HEK293T (cell line): Measurements from ENCODE around the gene CTSZ.
"Not testable (repeated sequence)": the region's sequence is repeated elsewhere in the genome, so short reads cannot be mapped to it uniquely, and the experiment has no call there.

Source experiments
- CTCF ChIA-PET: fragments of 350-600 bp; formaldehyde crosslinking; extraction: SDS; loops from one replicate; lab custom pipeline; 2021; ENCODE audit warnings: antibody characterized with exemption, inconsistent platforms; lab: Yijun Ruan, JAX
- POLR2A ChIA-PET: fragments of 350-600 bp; formaldehyde crosslinking; extraction: SDS; loops from one replicate; lab custom pipeline; 2020; ENCODE audit warnings: antibody characterized with exemption, inconsistent platforms; lab: Yijun Ruan, JAX
- DNase-seq: peaks from one replicate; pipeline ENCODE4 v3.0.0; 2012; ENCODE audit warnings: mixed read lengths; ENCODE audit errors: extremely low spot score
- ARNT ChIP-seq: fragments of 450-650 bp; IDR thresholded peaks from 2 replicates; pipeline ENCODE4 v1.6.1; 2017; ENCODE audit warnings: mild to moderate bottlenecking
- BHLHE40 ChIP-seq: fragments of 450-650 bp; IDR thresholded peaks from 2 replicates; pipeline ENCODE4 v1.6.1; 2016; ENCODE audit warnings: mild to moderate bottlenecking, moderate library complexity, borderline replicate concordance
- CTBP1 ChIP-seq: fragments of 450-650 bp; IDR thresholded peaks from 2 replicates; pipeline ENCODE4 v1.6.1; 2016; ENCODE audit warnings: borderline replicate concordance
- ELF4 ChIP-seq: fragments of 450-650 bp; IDR thresholded peaks from 2 replicates; pipeline ENCODE4 v1.6.1; 2017; ENCODE audit warnings: antibody characterized with exemption
- FOXA1 ChIP-seq: fragments of 450-650 bp; IDR thresholded peaks from 2 replicates; pipeline ENCODE4 v1.6.1; 2016; ENCODE audit warnings: mild to moderate bottlenecking
- FOXK2 ChIP-seq: fragments of 450-650 bp; IDR thresholded peaks from 2 replicates; pipeline ENCODE4 v1.6.1; 2016; ENCODE audit warnings: mild to moderate bottlenecking
- FOXM1 ChIP-seq: fragments of 450-650 bp; IDR thresholded peaks from 2 replicates; pipeline ENCODE4 v1.6.1; 2017; ENCODE audit warnings: mild to moderate bottlenecking, borderline replicate concordance
- HDGF ChIP-seq: fragments of 450-650 bp; IDR thresholded peaks from 2 replicates; pipeline ENCODE4 v1.6.1; 2017; ENCODE audit warnings: antibody characterized with exemption, borderline replicate concordance
- L3MBTL2 ChIP-seq: fragments of 450-650 bp; conservative IDR thresholded peaks from 2 replicates; pipeline ENCODE4 v1.6.1; 2016; ENCODE audit warnings: mild to moderate bottlenecking
- LEF1 ChIP-seq: fragments of 450-650 bp; IDR thresholded peaks from 2 replicates; pipeline ENCODE4 v1.6.1; 2017; ENCODE audit warnings: mild to moderate bottlenecking, borderline replicate concordance
- NFRKB ChIP-seq: fragments of 450-650 bp; IDR thresholded peaks from 2 replicates; pipeline ENCODE4 v1.6.1; 2016; ENCODE audit warnings: mild to moderate bottlenecking, moderate library complexity
- SP1 ChIP-seq: fragments of 450-650 bp; IDR thresholded peaks from 2 replicates; pipeline ENCODE4 v1.6.1; 2017
- SUZ12 ChIP-seq: fragments of 450-650 bp; IDR thresholded peaks from 2 replicates; pipeline ENCODE4 v1.6.1; 2016; ENCODE audit warnings: mild to moderate bottlenecking
- TARDBP ChIP-seq: fragments of 450-650 bp; IDR thresholded peaks from 2 replicates; pipeline ENCODE4 v1.6.1; 2016
- ZNF384 ChIP-seq: fragments of 450-650 bp; IDR thresholded peaks from 2 replicates; pipeline ENCODE4 v1.6.1; 2016
- TF ChIP-seq, protein P1 (sequence below): fragments of 450-650 bp; IDR thresholded peaks from 2 replicates; pipeline ENCODE4 v1.6.1; 2016

Gene CTSZ

GRCh38 chr20:58967652-58968429 is 39.2 kb downstream of the CTSZ start:
- no peak for DNase-seq
- POLR2A ChIA-PET = interaction anchor here (1.1 to 1.4 kb wide), 2 partner anchors 14 to 17 kb away, joined by 3 to 4 read pairs; no protein-coding TSS in a partner anchor
- CTCF ChIA-PET = interaction anchor here (0.7 kb wide), 1 partner anchor 18 kb away, joined by 5 read pairs; no protein-coding TSS in a partner anchor
- TF ChIP-seq SP1 = no peak
- TF ChIP-seq CTBP1 = no peak
- no peak for TF ChIP-seq SUZ12
- TF ChIP-seq BHLHE40 = no peak
- TF ChIP-seq ELF4 = no peak
- TF ChIP-seq FOXK2 = no peak
- TF ChIP-seq FOXM1 = no peak
- TF ChIP-seq ZNF384 = no peak
- no peak for TF ChIP-seq NFRKB
- no peak for TF ChIP-seq LEF1
- TF ChIP-seq ARNT = no peak

- DNase-seq = no peak
- POLR2A ChIA-PET = no interaction called here
- CTCF ChIA-PET = no interaction called here
- no peak for TF ChIP-seq ZNF384
These were observed 41.6 kb downstream of the CTSZ start for GRCh38 chr20:58965270-58966064.

GRCh38 chr20:58963922-58964321 is 43.1 kb downstream of the CTSZ start:
- POLR2A ChIA-PET, CTCF ChIA-PET, DNase-seq: not testable (repeated sequence)

DNA sequence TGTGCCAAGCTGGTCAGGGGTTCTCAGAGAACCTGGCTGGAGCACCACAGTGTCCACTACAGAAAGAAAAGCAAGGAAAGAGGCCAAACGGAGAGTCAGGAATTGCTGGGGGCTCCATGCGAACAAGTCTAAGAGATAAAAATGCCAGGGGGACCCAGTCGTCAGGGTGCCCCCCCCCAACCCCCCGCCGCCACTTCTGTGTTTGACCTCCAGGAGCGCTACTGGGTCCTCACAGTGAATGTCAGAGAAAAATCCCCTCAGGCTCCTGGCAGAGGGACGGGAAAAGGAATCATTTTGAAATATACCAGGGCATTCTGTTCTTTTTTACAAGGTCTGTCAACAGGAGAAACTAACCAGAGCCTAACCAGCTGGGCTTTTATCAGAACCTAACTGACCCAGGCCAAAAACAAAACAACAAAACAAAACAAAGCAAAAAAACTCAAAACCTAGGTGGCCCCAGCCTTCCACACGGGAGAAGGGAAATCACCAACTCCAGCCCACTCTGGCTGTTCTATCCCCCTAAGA is 43.9 kb downstream of the CTSZ start:
- no peak for DNase-seq
- ChIA-PET POLR2A (no interaction called here), CTCF (no interaction called here)
- no peak for TF ChIP-seq SP1
- TF ChIP-seq FOXM1 = no peak
- no peak for TF ChIP-seq ELF4
- no peak for TF ChIP-seq HDGF
- no peak for TF ChIP-seq FOXK2
- TF ChIP-seq ARNT = no peak
- TF ChIP-seq ZNF384 = no peak
- no peak for TF ChIP-seq CTBP1
- no peak for TF ChIP-seq L3MBTL2
- TF ChIP-seq NFRKB = no peak
- TF ChIP-seq, protein P1, sequence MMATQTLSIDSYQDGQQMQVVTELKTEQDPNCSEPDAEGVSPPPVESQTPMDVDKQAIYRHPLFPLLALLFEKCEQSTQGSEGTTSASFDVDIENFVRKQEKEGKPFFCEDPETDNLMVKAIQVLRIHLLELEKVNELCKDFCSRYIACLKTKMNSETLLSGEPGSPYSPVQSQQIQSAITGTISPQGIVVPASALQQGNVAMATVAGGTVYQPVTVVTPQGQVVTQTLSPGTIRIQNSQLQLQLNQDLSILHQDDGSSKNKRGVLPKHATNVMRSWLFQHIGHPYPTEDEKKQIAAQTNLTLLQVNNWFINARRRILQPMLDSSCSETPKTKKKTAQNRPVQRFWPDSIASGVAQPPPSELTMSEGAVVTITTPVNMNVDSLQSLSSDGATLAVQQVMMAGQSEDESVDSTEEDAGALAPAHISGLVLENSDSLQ = no peak
- TF ChIP-seq TARDBP = no peak
- no peak for TF ChIP-seq BHLHE40
- no peak for TF ChIP-seq LEF1
- TF ChIP-seq FOXA1 = no peak

DNA sequence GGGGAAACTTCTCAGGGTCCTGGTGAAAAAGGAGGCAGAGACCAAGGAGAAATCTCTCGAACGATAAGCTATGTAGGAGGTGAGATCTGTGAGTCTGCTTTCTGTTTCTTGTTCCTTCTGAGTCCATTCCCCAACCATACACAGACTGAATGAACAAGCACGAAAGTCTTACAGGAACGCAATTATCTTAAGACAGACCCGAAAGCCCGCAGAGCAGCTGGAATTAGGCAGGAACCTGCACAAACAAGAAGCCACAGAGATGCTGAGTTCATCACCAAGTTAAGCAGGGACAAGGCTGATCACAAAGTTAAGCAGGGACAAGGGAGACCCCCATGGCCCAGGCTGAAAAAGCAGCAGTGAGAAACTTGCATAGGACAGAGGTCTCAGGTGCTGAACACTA is 47.4 kb downstream of the CTSZ start:
- TF ChIP-seq FOXA1 = no peak
- TF ChIP-seq SUZ12 = no peak
- TF ChIP-seq L3MBTL2 = no peak
- no peak for TF ChIP-seq TARDBP
- TF ChIP-seq BHLHE40 = no peak
- no peak for TF ChIP-seq FOXK2
- no peak for TF ChIP-seq LEF1
- TF ChIP-seq FOXM1 = no peak
- DNase-seq = no peak
- POLR2A ChIA-PET = no interaction called here
- CTCF ChIA-PET = no interaction called here

GRCh38 chr20:58956078-58956477 is 51.0 kb downstream of the CTSZ start:
- no peak for DNase-seq
- ChIA-PET CTCF (interaction anchor here (0.5 kb wide), 1 partner anchor 126 kb away, joined by 3 read pairs; no protein-coding TSS in a partner anchor), POLR2A (no interaction called here)
- TF ChIP-seq ELF4 = no peak
- TF ChIP-seq BHLHE40 = no peak
- TF ChIP-seq HDGF = no peak
- no peak for TF ChIP-seq NFRKB
- TF ChIP-seq TARDBP = no peak
- TF ChIP-seq ZNF384 = no peak
- TF ChIP-seq SUZ12 = no peak
- TF ChIP-seq FOXM1 = no peak
- no peak for TF ChIP-seq FOXK2
- no peak for TF ChIP-seq FOXA1
- TF ChIP-seq, protein P1 = no peak
- no peak for TF ChIP-seq SP1
- no peak for TF ChIP-seq ARNT
- TF ChIP-seq CTBP1 = no peak
- no peak for TF ChIP-seq L3MBTL2

DNA sequence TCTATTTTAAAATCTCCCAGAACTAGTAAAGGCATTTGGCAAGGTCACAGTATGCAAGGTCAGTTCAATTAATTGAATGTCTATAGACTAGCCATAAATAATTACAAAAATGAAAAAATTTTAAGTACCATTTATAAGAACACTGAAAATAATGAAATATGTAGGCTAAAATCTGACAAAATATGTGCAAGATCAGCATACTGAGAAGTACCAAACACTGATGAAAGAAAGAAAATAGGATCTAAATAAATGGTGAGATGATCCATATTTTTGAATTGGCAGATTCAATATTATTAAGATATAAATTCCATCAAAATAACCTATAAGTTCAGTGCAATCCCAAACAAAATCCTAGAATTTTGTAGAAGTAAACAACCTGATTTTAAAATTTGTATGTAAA is 54.0 kb downstream of the CTSZ start:
- TF ChIP-seq L3MBTL2 (no peak), SP1 (no peak)
- no peak for DNase-seq
- POLR2A ChIA-PET = no interaction called here
- CTCF ChIA-PET = no interaction called here
